Measurements from ENCODE around the gene C10orf95.

Gene C10orf95

DNA sequence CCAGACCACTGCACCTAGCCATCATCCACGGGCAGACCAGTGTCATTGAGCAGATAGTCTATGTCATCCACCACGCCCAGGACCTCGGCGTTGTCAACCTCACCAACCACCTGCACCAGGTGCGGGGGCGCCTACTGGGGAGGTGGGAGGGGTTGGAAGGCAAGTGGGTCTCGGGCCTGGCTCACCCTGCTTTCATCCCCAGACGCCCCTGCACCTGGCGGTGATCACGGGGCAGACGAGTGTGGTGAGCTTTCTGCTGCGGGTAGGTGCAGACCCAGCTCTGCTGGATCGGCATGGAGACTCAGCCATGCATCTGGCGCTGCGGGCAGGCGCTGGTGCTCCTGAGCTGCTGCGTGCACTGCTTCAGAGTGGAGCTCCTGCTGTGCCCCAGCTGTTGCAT is 51.3 kb downstream of the C10orf95 start:
- TF ChIP-seq, protein P1, sequence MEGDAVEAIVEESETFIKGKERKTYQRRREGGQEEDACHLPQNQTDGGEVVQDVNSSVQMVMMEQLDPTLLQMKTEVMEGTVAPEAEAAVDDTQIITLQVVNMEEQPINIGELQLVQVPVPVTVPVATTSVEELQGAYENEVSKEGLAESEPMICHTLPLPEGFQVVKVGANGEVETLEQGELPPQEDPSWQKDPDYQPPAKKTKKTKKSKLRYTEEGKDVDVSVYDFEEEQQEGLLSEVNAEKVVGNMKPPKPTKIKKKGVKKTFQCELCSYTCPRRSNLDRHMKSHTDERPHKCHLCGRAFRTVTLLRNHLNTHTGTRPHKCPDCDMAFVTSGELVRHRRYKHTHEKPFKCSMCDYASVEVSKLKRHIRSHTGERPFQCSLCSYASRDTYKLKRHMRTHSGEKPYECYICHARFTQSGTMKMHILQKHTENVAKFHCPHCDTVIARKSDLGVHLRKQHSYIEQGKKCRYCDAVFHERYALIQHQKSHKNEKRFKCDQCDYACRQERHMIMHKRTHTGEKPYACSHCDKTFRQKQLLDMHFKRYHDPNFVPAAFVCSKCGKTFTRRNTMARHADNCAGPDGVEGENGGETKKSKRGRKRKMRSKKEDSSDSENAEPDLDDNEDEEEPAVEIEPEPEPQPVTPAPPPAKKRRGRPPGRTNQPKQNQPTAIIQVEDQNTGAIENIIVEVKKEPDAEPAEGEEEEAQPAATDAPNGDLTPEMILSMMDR (IDR thresholded peaks at IDR 0.05; ENCODE audit: low read length, missing control alignments), result no peak
- H3K4me3 ChIP-seq (replicated peaks; ENCODE audit: low read depth, low read length), result no peak overlapping the region
- no peak for DNase-seq (ENCODE audit: low read depth)
